Measurements from ENCODE around the gene CYB561A3. TPM values are rescaled to one million over a fixed set of nuclear protein-coding genes. Genes with fewer than 3 reads are reported as not detected.
"Not testable (repeated sequence)": the region's sequence is repeated elsewhere in the genome, so short reads cannot be mapped to it uniquely, and the experiment has no call there.

CYB561A3 gene, protein sequence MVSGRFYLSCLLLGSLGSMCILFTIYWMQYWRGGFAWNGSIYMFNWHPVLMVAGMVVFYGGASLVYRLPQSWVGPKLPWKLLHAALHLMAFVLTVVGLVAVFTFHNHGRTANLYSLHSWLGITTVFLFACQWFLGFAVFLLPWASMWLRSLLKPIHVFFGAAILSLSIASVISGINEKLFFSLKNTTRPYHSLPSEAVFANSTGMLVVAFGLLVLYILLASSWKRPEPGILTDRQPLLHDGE
- 4.9 TPM for total RNA-seq

DNA sequence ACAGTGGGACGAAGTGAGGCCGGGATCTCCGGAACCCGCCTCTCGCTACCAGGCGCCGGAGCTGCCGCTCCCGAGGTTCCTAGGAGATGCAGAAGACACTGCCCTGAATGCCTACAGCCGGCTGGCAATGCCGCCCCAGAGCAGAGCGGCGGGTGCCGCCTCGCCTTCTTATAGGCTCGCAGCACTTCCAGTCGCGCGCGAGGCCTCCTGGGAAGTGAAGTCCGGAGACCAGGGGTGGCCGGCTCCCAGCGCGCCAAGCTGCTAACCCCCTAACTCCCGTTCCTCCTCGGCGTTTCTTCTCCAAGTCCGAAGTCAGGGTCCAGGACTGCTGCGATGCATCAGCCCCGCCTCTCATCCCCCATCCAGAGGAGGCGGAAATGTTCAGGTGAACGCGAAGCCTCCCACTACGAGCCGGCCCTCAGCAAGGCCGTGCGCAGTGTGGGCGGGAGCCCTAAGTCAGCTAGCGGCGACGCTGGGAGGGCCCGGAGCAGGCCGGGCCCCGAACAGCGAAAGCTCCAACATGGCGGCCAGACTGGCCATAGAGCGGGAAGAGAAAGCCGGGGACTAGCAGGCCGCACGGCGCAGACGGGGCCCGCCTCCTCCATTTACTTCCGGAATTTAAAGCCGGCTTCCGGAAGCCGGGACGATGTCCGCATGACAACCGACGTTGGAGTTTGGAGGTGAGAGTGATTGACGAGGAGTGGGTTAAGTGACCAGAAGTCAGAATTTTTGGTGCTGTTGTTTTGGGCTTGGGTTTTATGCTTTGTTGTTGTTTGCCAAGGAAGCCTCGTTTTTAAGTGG, at the start of gene CYB561A3, which contains the start of gene TMEM138:
Gene CYB561A3, minus strand, starts transcription at position 142 of the 801 bp plus-strand sequence. CDS start 5,169 bp downstream, outside the sequence.
Gene TMEM138, plus strand, starts transcription at position 634 of the 801 bp plus-strand sequence. CDS start 2,017 bp downstream, outside the sequence.
- DNase-seq (ENCODE audit: low spot score in 2 of 2) = peak; percentile 81 to 93
- no peak for FAIRE-seq

DNA sequence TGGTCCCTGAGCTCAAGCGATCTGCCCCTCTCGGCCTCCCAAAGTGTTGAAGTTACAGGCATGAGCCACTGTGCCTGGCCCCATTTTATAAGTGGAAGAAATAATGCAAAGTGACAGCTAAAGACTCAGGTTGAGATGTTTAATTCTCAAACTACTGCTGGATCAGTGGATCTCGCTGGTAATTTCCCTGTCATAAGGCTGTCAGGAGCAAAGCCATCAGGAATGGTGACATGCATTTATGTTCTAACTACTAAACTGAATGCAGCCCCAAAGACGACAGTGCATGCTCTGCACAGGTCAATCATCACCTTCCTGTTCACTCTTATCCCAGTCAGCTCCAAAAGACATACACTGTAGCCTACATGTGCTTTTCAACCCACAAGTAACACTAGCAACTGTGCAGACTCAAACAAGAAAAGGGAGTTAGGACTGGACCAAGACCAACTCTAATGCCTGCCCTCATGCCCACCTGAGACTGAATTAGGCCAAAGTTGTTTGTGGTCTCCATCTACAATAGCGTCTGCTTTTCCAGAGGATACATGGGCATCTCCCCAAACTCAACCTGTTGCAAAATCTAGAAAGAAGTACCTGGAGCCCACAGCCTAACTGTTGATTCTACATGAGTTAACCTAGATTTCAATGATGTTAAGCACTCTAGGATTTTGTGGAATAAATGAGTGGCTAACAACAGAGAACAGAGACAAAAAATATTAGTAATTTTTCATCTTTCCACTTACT, 45.5 kb upstream of the CYB561A3 start:
- no peak for DNase-seq (ENCODE audit: low spot score in 2 of 2)
- no peak for FAIRE-seq

DNA sequence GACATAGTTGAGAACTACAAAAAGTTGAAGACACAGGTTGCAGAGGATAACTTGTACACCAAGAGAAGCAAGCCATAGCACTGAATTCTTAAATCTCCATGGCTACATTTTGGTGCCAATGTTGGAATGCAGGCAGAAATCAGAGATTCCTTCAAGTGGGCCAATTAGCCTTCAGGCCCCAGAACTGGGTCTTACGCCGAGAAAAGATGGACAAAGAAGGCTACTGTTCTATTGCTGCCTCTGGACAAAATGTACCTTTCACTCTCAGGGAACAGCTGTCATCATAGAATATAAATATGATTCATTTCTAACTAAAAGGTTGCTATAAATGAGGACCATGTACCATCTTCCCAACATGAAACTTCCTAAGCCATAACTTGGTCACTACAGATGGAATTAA, 44.4 kb upstream of the CYB561A3 start:
- FAIRE-seq (no peak), DNase-seq (ENCODE audit: low spot score in 2 of 2) (peak in 1 of 2 donors; percentile 35)

DNA sequence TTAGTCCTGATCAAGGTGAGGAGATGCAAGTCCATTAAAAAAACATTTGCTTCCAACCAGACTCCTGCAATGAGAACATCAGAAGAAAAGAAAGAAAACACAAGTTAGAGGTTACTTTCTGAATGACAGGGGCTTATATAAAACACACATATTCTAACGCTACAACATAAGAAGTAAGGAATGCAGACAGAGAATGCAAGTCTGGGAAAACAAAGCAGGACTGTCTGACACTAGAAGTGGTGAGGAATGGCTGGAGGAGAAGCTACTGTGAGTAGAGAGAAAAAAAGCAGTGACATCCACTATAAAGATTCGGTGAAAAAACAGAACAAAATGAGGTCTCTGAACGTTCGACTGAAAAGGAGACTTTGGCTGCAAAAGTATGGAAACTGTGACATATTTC, 43.0 kb upstream of the CYB561A3 start:
- FAIRE-seq = no peak
- DNase-seq (ENCODE audit: low spot score in 2 of 2) = no peak

DNA sequence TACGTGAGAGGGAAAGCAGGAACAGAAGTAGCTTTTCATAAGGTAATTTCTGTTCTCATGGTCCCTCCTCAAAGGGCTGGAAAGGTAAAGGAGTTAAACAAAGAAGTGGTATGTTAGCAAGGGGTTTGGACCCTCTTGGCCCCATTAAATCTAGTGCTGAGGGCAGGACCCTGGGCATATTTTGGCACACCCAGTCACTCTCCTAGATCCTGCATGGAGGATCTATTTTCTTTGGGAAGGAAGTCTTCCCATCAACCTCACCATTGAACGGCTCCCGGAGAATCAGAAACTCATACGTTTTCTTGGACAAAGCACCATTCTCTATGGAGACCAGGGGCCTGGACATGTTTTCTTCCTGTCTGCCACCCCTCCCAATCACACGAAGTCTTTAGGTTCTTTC, 42.4 kb upstream of the CYB561A3 start:
- FAIRE-seq (no peak), DNase-seq (ENCODE audit: low spot score in 2 of 2) (no peak)

DNA sequence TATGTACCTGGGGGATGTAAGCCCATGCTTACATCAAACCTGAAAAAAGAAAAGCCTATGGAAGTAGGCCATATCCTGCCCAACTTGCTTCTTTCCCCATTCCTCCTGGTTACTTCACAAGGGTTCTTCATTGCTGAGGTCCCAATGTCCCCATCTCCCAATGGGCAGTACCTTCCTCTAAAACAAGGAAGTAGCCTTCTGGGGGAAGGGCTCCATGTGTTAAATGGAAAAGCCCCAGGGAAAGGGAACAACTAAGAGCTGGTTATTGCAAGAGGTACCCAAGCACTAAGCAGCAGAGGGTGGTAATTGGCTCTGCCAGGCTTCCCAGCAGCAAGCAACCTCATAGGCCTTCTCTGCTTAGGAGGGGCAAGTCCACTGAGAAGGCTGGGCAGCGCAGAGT, 42.0 kb upstream of the CYB561A3 start:
- DNase-seq (ENCODE audit: low spot score in 2 of 2) (no peak), FAIRE-seq (no peak)

DNA sequence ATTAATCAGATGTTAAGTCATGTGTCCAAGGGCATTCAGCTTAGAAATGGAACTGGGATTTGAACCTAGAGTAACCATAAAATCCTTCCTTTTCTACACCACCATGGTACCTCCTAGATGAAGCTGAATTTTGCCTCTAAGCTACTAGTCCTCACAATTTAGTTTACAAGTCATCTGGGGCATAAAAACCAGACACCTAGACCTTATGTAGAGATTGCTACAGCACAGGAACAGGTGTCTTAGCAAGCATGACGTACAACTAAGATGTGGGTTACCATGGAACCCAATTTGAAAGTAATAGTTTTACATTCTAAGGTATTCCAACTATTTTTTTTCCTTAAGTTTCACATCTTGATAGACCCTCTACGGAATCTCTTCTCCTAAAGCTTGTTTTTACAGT, 39.9 kb upstream of the CYB561A3 start:
- FAIRE-seq (no peak), DNase-seq (ENCODE audit: low spot score in 2 of 2) (no peak)

DNA sequence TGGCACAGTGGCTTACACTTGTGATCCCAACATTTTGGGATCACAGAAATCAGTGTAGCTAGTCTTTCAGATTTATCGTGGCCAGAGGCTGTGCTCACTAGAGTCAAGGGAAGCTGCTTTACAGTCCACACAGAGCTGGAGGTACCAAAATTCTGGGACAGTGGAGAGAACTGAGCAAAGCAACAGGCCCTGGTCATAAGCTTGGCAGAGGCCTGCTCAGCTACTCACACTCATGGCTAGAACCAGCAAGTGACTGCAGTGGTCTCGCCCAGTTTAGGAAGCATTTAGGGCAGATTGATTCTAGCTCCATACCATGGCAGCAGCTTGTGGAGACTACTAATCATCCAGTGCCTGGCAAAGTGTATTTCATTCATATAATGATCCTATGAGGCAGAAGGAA, 39.5 kb upstream of the CYB561A3 start:
- no peak for FAIRE-seq

DNA sequence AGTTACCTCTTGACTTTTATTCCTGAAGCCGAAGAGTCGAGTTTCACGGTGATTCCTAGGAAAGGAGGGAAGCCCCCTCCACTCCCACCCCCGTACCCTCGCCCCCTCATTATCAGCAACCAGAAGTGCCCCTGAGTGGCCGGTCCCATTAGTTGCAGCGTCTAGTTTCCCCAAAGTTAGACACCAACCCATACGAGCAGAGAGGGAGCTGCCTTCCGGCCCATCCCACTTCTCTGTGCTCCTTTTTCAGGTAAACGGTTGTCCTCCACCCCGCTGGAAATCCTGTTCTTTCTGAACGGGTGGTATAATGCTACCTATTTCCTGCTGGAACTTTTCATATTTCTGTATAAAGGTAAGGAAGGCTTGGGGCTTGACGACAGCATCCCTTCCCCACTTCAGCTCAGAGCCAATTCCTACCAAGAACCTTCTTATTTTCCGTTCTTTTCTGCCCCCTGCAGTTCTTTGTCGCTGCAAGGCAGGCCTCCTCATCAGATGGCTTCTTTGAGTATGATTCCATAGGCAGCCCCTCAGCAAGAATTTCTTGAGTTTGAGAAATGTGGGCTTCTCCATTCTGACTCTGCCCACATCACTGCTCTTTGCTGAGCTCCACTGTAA, 31.4 kb upstream of the CYB561A3 start:
- FAIRE-seq = no peak
- peak in 1 of 2 donors; percentile 34 for DNase-seq (ENCODE audit: low spot score in 2 of 2)

More for the DNA sequence above, 39.5 kb upstream of the CYB561A3 start:
- no peak for DNase-seq (ENCODE audit: low spot score in 2 of 2)

DNA sequence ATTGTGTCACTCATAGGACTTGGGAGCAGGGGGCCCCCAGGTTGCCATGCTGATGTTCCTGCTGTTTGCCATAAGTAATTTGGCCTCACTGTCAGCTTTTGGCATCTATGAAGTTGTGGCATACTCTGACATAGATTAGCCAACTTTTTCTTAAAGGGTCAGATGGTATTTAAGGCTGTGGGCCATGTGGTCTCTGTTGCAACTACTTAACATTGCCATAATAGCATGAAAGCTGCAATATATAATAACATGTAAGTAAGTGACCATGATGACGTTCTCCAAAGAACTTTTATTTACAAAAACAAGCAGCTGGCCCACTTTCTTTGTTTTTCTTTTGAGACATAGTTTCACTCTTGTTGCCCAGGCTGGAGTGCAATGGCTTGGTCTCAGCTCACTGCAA, 28.5 kb upstream of the CYB561A3 start:
- FAIRE-seq (no peak), DNase-seq (ENCODE audit: low spot score in 2 of 2) (no peak)

DNA sequence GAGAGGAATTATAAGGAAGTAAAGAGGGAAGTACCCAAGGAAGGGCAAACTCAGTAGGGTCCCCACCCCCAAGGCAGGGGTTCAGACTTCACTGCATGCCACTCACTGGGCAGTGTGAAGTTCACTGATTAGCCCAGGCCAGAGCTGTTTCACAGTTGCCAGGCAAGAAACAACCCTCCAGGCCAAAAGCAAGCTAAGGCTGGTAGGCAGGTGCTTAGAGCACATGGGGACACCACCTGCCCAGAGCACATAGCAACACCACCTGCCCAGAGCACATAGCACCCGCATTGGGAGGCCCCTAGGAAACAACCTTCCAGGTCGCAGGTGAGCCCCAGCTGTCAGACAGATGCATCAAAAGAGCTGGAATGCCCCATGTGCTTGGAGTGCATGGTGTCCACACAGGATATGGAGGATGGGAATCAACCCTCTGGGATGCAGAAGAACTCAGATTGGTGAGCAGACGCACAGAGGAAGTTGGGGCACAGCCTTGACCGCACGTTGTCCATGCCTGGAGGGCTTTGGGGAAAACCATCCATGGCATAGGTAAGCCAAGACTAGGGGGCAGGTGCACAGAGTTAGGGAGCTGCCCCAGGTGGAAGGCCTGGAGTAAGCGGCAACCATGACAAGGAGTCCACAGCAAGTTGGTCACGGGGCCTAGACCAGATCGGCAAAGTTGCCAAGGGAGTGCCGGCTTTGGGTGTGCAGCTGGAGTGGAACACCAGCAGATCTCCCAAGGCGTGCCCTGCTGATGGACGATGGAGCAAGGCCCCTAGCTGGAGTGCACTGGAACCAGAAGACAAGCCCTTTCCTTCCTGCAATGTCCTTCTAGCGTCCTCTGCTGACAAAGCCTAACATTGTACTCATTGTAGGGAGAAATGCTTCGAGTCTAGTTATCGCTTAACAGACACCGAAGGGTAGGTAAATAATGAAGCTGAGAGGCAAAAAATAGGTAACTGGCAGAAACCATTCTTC, 22.9 kb upstream of the CYB561A3 start:
- DNase-seq (ENCODE audit: low spot score in 2 of 2) = no peak
- no peak for FAIRE-seq

DNA sequence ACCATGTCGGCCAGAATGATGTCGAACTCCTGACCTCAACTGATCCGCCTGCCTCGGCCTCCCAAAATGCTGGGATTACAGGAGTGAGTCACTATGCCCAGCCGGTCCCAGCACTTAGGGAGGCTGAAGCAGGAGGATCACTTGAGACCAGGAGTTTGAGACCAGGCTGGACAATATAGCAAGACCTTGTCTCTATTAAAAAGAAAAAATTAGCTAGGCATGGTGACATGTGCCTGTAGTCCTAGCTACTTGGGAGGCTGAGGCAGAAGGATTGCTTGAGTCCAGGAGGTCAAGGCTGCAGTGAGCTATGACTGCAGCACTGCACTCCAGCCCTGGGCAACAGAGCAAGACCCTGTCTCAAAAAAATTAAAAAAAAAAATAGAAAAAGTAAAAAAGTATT, 22.2 kb upstream of the CYB561A3 start:
- FAIRE-seq; DNase-seq (ENCODE audit: low spot score in 2 of 2): not testable (repeated sequence)

DNA sequence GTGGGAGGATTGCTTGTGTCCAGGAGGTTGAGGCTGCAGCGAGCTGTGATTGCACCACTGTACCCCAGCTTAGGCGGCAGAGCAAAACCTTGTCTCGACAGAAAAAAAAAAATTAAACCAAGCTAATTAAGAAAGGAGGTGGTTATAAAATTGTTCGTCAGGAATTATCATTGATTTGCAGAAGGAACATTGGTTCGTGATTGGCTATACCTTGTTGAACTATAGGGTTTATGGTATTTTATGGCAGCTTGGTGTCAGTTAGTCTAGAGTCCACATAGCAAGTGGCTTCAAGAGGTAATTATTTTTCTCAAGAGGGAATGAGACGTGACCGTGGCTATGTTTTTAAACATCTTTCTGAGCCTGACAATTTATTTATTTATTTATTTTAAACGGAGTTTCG, 19.2 kb upstream of the CYB561A3 start:
- DNase-seq (ENCODE audit: low spot score in 2 of 2) (no peak), FAIRE-seq (no peak)

DNA sequence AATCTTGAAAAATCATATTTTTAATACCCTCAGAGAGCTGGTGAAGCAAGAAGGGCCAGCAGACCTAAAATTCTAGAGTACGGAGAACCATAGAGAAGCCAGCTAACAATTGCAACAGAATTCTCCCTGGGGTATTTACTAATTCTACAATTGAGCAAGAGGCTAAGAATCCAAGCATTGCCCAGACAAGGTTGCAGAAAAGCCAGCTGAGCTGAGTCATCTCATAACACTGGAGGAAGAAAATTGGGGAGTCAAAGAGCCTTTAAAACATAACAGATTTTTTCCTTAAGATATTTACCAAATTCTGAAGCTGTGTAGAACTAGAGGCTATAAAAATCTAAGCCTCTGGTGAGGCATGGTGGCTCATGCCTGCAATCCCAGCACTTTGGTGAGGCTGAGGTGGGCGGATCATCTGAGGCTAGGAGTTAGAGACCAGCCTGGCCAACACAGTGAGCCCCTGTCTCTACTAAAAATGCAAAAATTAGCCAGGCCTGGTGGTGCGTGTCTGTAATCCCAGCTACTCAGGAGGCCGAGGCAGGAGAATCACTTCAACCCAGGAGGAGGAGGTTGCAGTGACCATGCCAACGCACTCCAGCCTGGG, 17.1 kb upstream of the CYB561A3 start:
- no peak for FAIRE-seq
- DNase-seq (ENCODE audit: low spot score in 2 of 2) = no peak

DNA sequence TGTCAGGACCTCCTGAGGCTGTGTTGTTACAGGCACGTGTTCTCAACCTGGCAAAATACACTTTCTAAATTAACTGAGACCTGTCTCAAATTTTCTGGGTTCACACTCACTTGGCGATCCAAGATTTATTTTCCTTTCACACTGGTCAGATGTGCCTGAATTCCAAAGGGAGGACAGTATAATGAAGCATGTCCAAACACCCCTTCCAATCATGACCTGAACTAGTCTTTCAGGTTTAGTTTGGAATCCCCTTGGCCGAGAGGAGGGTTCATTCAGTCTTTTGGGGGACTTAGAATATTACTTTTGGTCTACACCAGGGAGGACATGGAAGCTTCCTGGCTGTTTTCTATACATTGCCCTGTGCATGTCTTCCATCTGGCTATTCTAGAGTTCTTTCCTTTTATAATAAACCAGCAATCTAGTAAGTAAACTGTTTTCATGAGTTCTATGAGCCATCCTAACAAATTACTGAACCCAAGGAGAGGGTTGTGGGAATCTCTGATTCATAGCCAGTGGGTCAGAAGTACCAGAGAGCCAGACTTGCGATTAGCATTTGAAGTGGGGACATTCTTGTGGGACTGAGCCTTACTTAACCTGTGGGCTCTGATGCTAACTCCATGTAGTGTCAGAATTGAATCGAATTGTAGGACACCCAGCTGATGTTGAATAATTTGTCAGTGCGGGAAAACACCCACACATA, 15.9 kb upstream of the CYB561A3 start:
- FAIRE-seq (no peak), DNase-seq (ENCODE audit: low spot score in 2 of 2) (no peak)

DNA sequence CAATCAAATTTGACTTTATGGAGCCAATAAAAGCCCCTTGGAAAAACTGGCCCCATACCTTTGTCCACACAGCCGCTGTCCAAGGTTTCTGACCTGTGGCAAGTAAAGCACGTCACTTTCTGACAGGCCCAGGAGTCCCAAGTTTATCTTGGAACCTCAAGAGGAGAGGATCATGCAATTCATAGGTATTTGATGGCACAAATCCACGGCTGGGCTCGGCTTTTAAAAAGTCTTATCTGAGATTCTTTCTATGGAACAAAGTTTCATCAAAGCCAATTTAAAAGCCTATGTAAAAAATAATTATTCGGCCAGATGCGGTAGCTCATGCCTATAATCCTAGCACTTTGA, 14.1 kb upstream of the CYB561A3 start:
- DNase-seq (ENCODE audit: low spot score in 2 of 2) = no peak

DNA sequence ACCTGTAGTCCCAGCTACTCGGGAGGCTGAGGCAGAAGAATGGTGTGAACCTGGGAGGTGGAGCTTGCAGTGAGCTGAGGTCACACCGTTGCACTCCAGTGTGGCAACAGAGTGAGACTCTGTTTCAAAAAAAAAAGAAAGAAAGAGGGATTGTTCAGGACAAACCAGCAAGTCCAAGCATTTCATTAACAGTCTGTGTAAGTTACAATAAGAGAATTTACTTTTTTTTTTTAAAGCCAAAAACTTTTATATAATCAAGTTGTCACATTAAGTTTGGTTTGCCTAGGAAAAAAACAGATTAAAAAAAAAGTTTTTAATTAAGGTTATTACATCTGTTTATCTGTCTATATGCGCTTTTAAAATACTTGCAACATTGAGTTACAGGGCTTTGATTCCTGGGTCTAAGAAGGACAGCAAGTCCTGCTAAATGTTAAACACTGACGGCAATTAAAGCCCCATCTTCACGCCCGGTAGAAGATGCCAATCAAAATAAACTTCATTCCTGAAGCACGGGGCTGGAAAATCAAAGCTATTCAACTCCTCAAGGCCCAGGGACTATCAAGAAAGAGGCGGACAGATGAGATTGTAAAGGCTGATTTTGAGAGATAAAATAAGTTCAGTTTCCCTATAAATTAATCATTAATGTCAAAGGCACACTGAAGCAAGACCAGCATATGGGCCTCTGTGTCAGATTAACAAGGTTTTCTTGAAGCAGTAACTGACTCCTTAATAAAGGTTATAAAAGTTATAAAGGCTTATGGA, 11.2 kb upstream of the CYB561A3 start:
- no peak for FAIRE-seq
- DNase-seq (ENCODE audit: low spot score in 2 of 2) = no peak

More for the DNA sequence above, 14.1 kb upstream of the CYB561A3 start:
- no peak for FAIRE-seq
